ENCODE results near the gene CYP27A1. TPM values are rescaled to one million over a fixed set of nuclear protein-coding genes. Genes with fewer than 3 reads are reported as not detected.
"Not testable (repeated sequence)": the region's sequence is repeated elsewhere in the genome, so short reads cannot be mapped to it uniquely, and the experiment has no call there.

Gene CYP27A1
- total RNA-seq, 1 donor from 2014 or later = 5.2 TPM

- intact Hi-C loops (cut with DNase I) = no loop called here
- no peak for DNase-seq (ENCODE audit: low spot score)
Measured at GRCh38 chr2:218756599-218757377, 25.2 kb upstream of the CYP27A1 start.

GRCh38 chr2:218761795-218762194 lies 20.2 kb upstream of the CYP27A1 start:
- no peak for DNase-seq (ENCODE audit: low spot score)
- intact Hi-C loops (cut with DNase I) = no loop called here

GRCh38 chr2:218772759-218773158 lies 9.2 kb upstream of the CYP27A1 start:
- intact Hi-C loops (cut with DNase I); DNase-seq (ENCODE audit: low spot score): not testable (repeated sequence)

- intact Hi-C loops (cut with DNase I) = no loop called here
- no peak for DNase-seq (ENCODE audit: low spot score)
Measured at GRCh38 chr2:218773881-218774280, 8.1 kb upstream of the CYP27A1 start.

- intact Hi-C loops (cut with DNase I) = no loop called here
- DNase-seq (ENCODE audit: low spot score) = no peak
Measured at GRCh38 chr2:218776488-218776887, 5.5 kb upstream of the CYP27A1 start.

GRCh38 chr2:218777276-218777990 lies 4.5 kb upstream of the CYP27A1 start:
- no peak for DNase-seq (ENCODE audit: low spot score)
- intact Hi-C loops (cut with DNase I) = no loop called here

- DNase-seq (ENCODE audit: low spot score) = no peak
- intact Hi-C loops (cut with DNase I) = loop anchor here (5.0 kb wide), 1 partner anchor 68 kb away; the partner anchor contains the start of gene TTLL4
Measured at GRCh38 chr2:218780046-218780445, 1.9 kb upstream of the CYP27A1 start.

- intact Hi-C loops (cut with DNase I) = loop anchor here (5.0 kb wide), 1 partner anchor 69 kb away; the partner anchor contains the start of gene TTLL4
Measured at GRCh38 chr2:218780851-218781690, 876 bp upstream of the CYP27A1 start.

GRCh38 chr2:218782528-218782844 lies 539 bp downstream of the CYP27A1 start:
- no peak for DNase-seq (ENCODE audit: low spot score)
- intact Hi-C loops (cut with DNase I) = loop anchor here (5.0 kb wide), 1 partner anchor 70 kb away; the partner anchor contains the start of gene TTLL4

More at GRCh38 chr2:218780851-218781690, 876 bp upstream of the CYP27A1 start:
- no peak for DNase-seq (ENCODE audit: low spot score)

- no peak for DNase-seq (ENCODE audit: low spot score)
- intact Hi-C loops (cut with DNase I) = loop anchor here (5.0 kb wide), 1 partner anchor 71 kb away; the partner anchor contains the start of gene TTLL4
Measured at GRCh38 chr2:218783688-218784087, 1.7 kb downstream of the CYP27A1 start.

GRCh38 chr2:218785103-218785502 lies 3.2 kb downstream of the CYP27A1 start:
- intact Hi-C loops (cut with DNase I) = no loop called here
- no peak for DNase-seq (ENCODE audit: low spot score)

GRCh38 chr2:218786133-218786532 lies 4.2 kb downstream of the CYP27A1 start:
- intact Hi-C loops (cut with DNase I) = no loop called here
- DNase-seq (ENCODE audit: low spot score) = no peak

- no peak for DNase-seq (ENCODE audit: low spot score)
- intact Hi-C loops (cut with DNase I) = no loop called here
Measured at GRCh38 chr2:218788529-218789255, 6.7 kb downstream of the CYP27A1 start.

- intact Hi-C loops (cut with DNase I) = no loop called here
- DNase-seq (ENCODE audit: low spot score) = no peak
Measured at GRCh38 chr2:218792433-218792832, 10.5 kb downstream of the CYP27A1 start.

- intact Hi-C loops (cut with DNase I) = no loop called here
- DNase-seq (ENCODE audit: low spot score) = no peak
Measured at GRCh38 chr2:218796691-218797090, 14.7 kb downstream of the CYP27A1 start.

GRCh38 chr2:218798767-218799504 lies 17.0 kb downstream of the CYP27A1 start:
- DNase-seq (ENCODE audit: low spot score) = no peak
- intact Hi-C loops (cut with DNase I) = no loop called here

GRCh38 chr2:218799990-218800389 lies 18.0 kb downstream of the CYP27A1 start:
- no peak for DNase-seq (ENCODE audit: low spot score)

GRCh38 chr2:218802386-218802994 lies 20.5 kb downstream of the CYP27A1 start:
- no peak for DNase-seq (ENCODE audit: low spot score)
- intact Hi-C loops (cut with DNase I) = no loop called here

More at GRCh38 chr2:218799990-218800389, 18.0 kb downstream of the CYP27A1 start:
- intact Hi-C loops (cut with DNase I) = no loop called here
